ENCODE results near the gene ABLIM1.
A peak's percentile ranks its signal among the peaks of the same experiment; 100 is the strongest.

The ABLIM1 gene

GRCh38 chr10:114471906-114472876 is 185.9 kb downstream of the ABLIM1 start:
- TF ChIP-seq, protein P1, sequence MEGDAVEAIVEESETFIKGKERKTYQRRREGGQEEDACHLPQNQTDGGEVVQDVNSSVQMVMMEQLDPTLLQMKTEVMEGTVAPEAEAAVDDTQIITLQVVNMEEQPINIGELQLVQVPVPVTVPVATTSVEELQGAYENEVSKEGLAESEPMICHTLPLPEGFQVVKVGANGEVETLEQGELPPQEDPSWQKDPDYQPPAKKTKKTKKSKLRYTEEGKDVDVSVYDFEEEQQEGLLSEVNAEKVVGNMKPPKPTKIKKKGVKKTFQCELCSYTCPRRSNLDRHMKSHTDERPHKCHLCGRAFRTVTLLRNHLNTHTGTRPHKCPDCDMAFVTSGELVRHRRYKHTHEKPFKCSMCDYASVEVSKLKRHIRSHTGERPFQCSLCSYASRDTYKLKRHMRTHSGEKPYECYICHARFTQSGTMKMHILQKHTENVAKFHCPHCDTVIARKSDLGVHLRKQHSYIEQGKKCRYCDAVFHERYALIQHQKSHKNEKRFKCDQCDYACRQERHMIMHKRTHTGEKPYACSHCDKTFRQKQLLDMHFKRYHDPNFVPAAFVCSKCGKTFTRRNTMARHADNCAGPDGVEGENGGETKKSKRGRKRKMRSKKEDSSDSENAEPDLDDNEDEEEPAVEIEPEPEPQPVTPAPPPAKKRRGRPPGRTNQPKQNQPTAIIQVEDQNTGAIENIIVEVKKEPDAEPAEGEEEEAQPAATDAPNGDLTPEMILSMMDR (IDR thresholded peaks at IDR 0.05) = no peak

GRCh38 chr10:114470956-114471905 is 186.8 kb downstream of the ABLIM1 start:
- TF ChIP-seq, protein P1 (IDR thresholded peaks at IDR 0.05) = peak; percentile 91

- TF ChIP-seq, protein P1 (IDR thresholded peaks at IDR 0.05) = no peak
These were observed 187.7 kb downstream of the ABLIM1 start for GRCh38 chr10:114470361-114470760.

- TF ChIP-seq, protein P1 (IDR thresholded peaks at IDR 0.05) = peak; percentile 44; the same call in 1 of the 2 replicates
These were observed 199.1 kb downstream of the ABLIM1 start for GRCh38 chr10:114458955-114459354.

GRCh38 chr10:114458216-114458920 is 199.7 kb downstream of the ABLIM1 start:
- TF ChIP-seq, protein P1 (IDR thresholded peaks at IDR 0.05) = no peak

DNA sequence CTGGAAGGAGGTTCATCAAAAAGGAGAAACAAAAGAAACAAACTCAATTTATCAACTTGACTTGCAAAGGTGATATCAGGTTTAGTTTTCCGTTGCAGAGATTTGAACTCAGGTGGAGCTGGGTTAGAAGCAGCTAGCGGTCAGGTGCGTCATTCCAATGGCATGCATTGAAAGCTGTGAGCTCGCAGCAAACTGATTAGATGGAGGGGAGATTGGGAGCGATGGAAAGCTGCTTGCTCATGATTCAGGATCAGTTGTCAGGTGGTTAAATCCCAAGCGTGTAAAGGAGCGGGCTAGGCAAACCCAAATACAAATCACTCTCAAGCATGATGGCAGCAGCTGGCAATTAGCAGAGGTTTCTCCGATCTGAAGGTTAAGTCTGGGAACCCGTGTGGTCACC is 204.5 kb downstream of the ABLIM1 start:
- TF ChIP-seq, protein P1 (IDR thresholded peaks at IDR 0.05) = no peak

DNA sequence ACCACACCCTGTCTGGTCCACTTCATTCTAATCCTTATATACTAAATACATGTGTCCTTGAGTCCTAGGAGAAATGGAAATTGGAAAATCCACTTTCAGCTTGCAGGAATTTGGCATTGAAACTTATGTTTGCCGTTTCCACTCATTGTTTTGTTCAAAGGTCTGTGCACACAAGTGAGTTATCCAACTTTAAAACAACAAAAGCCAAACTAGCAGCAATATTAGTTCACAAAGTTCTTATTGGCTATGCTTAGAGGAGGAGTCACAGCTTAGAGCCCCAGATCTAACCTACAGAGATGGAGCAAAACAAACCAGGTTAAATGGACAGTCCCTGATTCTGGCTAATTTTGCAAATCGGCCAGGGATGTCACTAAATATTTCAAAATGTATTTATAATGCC is 209.2 kb downstream of the ABLIM1 start:
- TF ChIP-seq, protein P1 (IDR thresholded peaks at IDR 0.05) = no peak

All from LNCAP (cell line).